Fibroblast of skin of right quadriceps (primary cell): ENCODE data around the gene TTC7B.

Experiments
- DNase-seq: peaks from one replicate; pipeline ENCODE4 v3.0.0-alpha.2; 2013

Gene TTC7B

GRCh38 chr14:90612801-90613200, 203.4 kb downstream of the TTC7B start:
- no peak for DNase-seq

DNA sequence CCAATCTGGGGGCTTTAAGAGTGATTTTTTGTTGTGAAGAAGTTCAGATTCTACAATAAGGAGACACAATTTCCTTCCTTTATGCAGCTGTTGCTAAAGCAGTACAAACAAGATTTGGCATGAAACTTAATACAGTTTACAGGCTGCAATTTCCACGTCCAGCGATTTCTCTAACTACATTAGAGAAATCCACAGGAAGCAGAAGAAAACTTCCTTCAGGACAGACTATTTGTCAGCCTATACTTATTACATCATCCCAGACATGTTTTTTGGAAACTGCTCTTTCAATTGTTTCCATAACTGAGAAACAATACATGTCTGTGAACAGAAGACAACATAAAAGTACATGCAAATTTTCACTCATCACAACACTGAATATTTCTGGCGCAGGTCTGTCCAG, 204.3 kb downstream of the TTC7B start:
- DNase-seq: no peak

DNA sequence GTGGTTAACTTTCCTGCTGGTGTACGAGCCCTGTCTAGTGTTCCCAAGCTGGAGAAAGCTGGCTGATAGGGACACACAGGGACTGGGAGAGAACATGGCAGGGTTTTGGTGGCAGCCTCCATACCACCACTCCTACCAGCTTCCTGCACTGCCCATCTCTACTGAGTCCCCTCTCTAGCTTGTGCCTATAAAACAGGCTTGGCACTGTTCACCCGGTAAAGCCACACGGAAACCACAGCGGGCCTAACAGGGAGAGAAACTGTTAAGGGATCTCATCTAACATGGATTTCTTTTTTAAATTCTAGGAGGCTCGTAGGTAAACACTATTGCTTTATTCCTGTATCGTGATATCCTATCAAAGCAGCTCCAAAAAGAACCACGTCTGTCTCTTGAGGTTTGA, 204.7 kb downstream of the TTC7B start:
- no peak for DNase-seq

DNA sequence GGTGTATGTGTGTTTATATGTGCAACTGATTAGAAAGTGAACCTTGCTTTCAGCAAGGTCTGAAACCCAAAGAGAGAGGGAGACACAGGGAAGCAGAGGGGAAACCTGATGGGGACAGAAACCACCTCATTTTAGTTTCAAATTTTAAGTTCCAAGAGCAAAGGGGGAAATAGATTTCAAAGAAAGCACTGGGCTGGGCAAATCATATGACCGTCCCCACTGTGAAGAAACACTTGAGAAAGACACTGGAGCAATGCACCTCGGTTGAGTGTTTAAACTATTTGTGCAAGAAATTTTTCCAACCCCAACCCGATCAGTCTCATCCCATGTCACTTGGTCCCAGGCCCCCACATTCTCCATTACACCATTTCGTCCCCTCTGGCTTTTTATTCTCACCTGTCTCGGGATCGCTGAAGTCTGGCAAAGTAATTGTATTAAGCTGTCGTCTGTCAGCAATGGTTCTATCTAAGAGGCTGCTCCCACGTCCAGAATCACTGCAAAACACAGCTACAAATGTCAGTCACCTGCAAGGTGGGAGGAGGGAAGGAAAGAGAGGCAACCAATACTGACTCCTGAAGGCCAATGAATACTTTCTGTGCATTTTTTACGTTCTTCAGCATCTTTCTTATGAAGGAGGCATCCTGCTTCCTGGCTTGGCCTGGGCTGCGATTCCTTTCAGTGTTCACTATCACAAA, 205.7 kb downstream of the TTC7B start:
- no peak for DNase-seq

- DNase-seq: no peak
These were observed 206.9 kb downstream of the TTC7B start for GRCh38 chr14:90609376-90609775.

- no peak for DNase-seq
These were observed 207.3 kb downstream of the TTC7B start for GRCh38 chr14:90608929-90609341.

GRCh38 chr14:90608281-90608680, 207.9 kb downstream of the TTC7B start:
- DNase-seq: no peak

GRCh38 chr14:90607141-90607540, 209.1 kb downstream of the TTC7B start:
- DNase-seq: no peak

GRCh38 chr14:90606434-90606833, 209.8 kb downstream of the TTC7B start:
- DNase-seq: no peak

DNA sequence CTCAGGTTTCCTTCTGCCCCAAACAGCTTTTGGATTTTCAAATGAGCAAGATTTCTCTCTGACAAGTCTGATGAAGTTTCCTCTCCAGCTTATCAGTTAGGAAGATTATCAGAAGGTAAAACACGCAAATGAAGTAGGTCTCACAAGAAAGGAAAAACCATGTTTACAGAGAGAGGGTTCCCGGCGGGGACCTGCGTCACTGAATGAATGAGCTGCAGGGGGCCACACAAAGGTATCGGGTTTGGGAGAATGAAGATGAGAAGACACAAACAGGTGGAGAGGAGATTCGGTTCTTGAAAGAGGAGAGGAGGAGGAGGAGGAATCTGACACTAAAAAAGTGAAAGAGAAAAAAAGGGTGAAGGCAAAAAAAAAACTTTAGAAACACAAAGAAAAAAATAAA, 210.8 kb downstream of the TTC7B start:
- DNase-seq: no peak

- no peak for DNase-seq
These were observed 211.9 kb downstream of the TTC7B start for GRCh38 chr14:90604356-90604755.

DNA sequence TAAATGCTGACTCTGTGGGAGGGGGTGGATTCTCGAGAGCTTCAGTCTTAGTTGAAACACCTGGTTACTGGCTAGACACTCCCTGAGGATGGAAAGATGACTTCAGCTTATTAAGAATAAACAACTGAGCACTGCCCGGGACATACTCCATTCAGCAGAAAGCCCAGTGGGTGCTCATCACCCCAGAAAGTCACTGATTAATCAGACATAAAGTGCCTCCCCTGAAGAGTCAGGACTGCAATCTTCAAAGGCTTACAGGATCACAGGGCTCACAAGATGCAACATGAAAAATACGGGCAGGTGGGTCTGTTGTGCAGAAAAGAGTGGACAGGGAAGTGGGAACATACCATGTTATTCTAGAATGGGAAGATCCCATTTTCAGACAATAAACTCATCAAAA, 212.4 kb downstream of the TTC7B start:
- DNase-seq: no peak

DNA sequence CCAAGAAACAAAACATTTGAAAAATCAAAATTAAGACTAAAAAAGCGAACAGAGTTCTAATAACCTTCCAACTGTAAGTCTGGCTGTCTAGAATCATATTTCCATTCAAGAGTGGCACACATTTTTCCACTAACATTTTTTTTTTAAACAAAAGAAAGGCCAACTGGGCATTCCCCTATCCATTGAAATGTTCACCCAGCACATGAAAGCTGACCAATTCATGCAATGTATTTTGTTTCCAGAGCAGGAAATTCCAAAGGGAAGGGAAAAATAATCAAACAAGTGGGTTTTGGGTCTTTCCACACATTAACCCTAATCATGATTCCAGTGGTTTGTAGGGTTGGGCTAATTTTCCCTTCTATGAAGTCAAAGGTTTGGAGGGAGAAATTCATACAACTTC, 212.9 kb downstream of the TTC7B start:
- DNase-seq: no peak

GRCh38 chr14:90602088-90602687, 214.0 kb downstream of the TTC7B start:
- no peak for DNase-seq

GRCh38 chr14:90601563-90601962, 214.7 kb downstream of the TTC7B start:
- no peak for DNase-seq

- DNase-seq: no peak
These were observed 215.6 kb downstream of the TTC7B start for GRCh38 chr14:90600619-90601018.

GRCh38 chr14:90599748-90600507, 216.3 kb downstream of the TTC7B start:
- no peak for DNase-seq

DNA sequence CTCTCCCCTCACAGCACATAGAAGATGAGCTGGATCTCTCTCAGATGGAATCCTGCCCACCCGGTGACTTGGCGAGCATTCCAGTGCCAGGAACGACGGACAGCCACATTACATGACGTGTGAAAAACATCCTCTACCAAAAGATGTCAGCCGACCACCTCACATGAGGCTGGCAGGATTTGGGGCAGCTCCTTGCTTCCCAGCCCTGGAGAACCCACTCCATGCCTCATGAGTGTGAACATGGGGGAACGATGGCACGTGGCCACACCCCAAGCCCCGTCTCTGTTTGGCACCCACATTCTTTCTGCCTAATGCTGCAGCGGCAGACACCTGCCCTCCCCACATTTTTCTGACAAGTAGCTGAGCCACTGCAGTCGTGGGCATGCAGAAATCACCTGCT, 216.9 kb downstream of the TTC7B start:
- no peak for DNase-seq

- no peak for DNase-seq
These were observed 218.3 kb downstream of the TTC7B start for GRCh38 chr14:90597961-90598360.

DNA sequence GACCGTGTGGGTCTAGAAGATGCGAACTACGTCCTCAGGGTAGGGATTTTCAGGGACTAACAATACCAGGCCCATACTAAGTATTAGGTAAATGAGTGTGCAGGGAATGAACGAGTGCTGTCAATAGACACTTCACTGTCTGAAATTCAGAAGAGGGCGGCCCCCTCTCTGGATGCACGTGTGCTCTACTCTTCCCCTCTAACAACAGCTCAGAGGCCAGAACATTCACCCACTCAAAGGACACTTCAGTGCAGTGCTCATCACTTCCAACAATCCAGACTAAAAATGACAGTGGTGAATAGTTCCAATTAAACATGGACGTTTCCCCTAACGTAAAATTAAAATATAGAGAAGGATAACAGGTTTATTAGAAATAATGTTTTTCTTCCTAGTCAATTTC, 219.5 kb downstream of the TTC7B start:
- DNase-seq: no peak

GRCh38 chr14:90593254-90594040, 222.8 kb downstream of the TTC7B start:
- no peak for DNase-seq

DNA sequence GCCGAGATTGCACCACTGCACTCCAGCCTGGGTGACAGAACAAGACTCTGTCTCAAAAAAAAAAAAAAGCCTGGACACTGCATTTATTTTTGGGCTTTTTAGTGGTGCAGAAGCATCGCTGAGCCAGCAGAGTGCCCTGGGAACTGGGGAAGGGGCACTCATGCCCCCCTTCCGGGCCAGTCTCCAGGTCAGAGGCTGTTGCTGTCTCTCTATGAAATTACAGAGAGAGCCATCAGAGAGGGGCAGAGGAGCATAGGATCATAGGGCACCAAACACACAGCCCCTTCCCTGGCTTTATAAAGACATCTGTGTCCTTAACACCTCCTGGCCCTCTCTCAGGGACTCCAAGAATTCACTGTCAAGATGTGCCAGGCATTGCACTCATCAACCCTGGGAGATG, 223.6 kb downstream of the TTC7B start:
- DNase-seq: no peak

- no peak for DNase-seq
These were observed 228.3 kb downstream of the TTC7B start for GRCh38 chr14:90587918-90588317.
